Fibroblast of skin of left quadriceps (primary cell): ENCODE measurements around the gene NAV1.
"Not testable (repeated sequence)": the region's sequence is repeated elsewhere in the genome, so short reads cannot be mapped to it uniquely, and the experiment has no call there.

ENCODE experiments used
- DNase-seq, 2 experiments: peaks; one replicate each; pipeline ENCODE4 v3.0.0-alpha.2; 2013; ENCODE audit warnings: low read depth in 2 of 2

NAV1 gene, protein sequence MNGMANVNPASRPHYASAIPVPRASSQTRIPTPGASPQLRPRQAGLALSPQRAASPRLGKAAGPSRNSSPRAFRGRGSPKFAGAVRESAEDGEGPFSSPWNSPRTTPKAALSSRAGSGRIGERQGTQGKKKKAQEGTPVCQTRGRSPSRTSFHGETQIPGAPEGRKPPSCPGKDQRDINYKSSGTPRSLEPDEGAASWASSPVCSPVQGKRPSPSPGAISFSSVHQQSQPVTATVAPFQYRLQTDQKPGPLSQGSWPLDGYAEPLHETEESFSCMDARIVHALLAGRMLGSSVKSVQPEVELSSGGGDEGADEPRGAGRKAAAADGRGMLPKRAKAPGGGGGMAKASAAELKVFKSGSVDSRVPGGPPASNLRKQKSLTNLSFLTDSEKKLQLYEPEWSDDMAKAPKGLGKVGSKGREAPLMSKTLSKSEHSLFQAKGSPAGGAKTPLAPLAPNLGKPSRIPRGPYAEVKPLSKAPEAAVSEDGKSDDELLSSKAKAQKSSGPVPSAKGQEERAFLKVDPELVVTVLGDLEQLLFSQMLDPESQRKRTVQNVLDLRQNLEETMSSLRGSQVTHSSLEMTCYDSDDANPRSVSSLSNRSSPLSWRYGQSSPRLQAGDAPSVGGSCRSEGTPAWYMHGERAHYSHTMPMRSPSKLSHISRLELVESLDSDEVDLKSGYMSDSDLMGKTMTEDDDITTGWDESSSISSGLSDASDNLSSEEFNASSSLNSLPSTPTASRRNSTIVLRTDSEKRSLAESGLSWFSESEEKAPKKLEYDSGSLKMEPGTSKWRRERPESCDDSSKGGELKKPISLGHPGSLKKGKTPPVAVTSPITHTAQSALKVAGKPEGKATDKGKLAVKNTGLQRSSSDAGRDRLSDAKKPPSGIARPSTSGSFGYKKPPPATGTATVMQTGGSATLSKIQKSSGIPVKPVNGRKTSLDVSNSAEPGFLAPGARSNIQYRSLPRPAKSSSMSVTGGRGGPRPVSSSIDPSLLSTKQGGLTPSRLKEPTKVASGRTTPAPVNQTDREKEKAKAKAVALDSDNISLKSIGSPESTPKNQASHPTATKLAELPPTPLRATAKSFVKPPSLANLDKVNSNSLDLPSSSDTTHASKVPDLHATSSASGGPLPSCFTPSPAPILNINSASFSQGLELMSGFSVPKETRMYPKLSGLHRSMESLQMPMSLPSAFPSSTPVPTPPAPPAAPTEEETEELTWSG (N-terminal part only)

DNA sequence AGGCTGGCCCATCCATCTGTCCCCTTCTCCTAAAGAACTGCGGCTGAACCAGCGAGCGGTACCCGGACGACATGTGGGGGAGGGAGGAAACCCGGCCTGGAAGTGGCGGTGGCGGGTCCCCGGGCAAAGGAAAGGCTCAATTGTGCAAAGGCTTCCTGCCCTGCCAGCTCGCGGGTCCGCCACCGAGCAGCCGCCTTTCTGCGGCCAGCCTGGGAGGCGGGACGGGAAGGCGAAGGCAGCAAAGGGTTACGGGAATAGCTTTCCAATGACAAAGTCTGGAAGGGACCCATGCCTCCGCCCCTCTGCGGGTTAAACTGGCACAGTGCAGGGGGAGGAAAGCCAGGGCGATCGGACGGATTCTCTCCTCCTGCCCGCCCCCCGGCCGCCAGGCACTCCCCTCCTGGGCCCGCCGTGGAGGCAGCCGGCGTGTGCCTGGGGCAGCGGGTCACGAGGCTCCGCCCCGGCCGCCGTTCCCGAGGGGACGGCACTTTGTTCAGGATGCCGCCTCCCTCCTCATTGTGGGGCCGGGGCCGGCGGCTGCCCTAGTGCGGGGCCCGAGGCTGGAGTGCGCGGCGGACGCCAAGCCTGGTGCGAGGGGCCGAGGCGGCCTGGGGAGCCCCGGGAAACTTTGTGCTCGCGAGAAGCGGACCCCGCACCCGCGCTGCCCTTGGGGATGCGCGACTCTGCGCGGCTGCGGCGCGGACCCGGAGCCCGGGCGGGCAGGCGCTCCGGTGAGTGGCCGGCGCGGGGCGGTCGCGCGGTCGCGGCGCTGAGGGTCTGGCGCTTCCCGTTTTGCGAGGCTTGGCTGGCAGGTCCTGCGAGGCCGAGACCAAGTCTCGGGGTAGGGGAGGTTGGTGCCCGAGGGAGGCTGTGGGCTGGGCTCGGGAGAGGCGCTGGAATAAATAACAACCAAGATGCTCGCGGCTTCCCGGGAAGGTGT, at the start of gene NAV1:
Gene NAV1 (plus strand): TSS at position 516 of the 940 bp plus-strand sequence. CDS start 83,758 bp downstream, outside the sequence.
- DNase-seq, result peak; percentile 52 to 64

DNA sequence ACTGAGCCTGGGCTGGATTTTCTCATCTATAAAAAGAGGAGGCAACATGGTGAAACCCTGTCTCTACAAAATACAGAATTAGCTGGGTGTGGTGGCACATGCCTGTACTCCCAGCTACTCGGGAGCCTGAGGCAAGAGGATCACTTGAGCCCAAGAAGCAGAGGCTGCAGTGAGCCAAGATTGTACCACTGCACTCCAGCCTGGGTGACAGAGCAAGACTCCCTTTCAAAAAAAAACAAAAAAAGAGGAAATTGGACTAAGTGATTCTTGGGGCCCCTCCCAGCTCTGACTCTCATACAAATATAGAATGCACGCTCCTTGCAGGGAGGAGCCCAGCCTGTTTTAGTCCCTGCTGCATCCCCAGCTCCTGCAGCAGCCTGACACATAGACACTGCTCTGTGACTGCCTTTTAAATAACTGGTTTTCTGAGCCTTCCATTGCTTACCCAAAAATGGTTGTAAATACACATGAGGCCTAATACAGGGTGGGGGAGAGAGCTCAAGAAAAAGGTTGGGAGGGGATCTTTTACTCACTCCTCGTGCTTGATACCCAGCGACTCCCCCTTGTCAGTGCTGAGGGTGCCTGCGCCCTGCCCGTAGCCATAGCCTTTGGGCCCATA, 49.2 kb upstream of the NAV1 start:
- no peak for DNase-seq

DNA sequence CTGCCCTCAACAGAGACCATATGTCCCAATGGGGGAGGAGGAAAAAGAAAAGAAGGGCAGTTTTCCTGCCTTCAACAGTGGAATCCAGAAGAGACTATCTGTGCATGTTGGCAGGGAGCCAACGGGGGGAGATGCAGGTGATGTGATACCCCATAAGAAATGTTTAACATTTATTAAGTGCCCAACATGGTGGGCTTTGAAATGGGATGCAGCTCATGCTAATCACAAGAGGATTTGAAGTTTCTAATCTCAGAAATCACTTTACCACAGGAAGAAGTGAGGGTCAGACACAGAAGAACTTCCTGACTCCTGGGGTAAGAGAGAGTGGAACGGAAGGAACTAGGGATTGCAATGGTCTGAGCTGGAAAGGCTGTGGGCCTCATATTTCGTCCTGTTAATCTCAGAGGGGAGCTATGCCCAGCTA, 48.2 kb upstream of the NAV1 start:
- DNase-seq, result no peak

DNA sequence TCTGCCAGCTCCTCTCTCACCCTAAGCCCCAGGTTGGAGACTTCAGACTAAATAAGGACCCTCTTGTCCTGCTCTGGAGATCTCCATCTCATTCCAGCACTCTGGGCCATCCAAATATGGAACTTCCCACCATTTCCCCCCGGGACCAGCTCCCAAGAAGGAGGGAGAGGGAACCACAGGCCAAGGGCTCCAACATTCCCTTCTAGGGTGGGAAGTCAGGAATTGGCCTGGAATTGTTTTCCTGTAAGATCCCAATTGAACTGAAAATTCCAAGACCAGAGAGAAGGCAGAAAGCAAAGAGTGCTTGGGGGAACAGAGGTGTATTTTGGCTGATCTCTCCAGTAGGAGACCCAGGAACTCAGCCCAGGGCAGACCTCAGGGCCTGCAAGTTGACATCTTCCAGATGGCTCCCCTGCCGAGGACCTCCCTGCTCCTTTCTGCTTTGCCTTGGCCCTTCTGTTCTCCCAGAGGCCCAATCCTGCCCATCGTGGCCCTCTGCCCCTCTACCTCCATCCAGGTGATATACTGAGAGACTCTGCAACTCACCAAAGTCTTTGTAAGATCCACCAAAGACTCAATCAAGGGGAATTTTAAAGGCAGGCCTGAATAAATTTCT, 46.9 kb upstream of the NAV1 start:
- no peak for DNase-seq

DNA sequence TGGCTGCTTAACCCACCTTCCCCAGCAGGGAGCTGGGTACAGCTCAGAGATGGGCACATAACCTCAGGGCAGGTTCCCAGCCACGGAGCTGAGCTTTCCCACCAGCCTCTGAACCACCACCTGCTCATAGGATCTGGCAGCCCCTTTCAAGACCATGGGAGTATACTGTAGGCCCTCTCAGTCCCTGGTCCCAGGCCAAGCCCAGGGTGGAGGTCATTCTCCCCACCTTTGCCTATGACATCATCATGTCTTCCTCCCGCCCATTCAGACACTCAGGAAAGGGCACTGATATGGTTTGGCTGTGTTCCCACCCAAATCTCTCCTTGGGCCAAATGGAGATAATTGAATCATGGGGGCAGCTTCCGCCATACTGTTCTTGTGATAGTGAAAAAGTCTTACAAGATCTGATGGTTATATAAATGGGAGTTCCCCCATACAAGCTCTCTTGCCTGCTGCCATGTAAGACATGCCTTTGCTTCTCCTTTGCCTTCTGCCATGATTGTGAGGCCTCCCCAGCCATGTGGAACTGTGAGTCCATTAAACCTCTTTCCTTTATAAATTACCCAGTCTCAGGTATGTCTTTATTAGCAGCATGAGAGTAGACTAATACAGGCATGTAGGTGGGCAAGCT, 45.8 kb upstream of the NAV1 start:
- DNase-seq, result not testable (repeated sequence)

DNA sequence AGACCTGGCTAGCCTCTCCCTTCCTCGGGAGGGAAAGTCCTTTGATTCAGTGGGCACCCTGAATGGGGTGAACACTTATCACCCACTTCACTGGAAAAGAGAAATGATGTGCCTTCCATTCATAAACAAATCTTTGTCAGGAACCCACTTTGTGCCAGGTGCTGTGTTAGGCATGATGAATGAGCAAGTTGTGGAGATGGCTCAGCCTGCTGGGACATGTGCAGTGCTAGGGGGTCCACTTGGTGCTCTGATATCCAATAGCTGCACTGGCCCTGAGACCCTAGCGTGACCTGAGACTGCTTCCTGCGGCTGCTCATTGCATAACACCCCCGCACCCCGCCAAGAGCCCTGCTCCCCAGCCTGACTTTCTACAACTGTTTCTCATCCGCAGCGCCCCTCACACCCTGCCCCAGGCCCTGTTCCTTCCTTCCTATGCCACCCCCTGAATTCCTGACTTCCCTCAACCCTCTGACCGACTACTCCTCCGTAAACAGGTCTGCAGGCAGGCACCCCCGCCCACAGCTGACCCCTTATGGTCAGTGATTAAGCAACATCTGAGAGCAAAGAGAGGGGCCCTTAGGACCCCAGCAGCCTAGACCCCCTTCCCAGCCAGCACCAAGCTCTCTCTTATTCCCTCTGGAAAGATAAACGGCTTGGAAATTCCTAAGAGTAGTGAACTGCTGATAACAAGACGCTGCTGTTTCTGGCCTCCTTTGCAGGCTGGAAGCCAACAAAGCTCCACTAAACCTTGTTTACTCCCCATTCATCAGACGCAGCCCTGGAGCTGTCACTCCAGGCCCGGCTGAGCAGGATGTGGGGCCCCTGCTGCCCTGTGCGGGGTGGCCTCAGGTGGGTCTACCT, 44.9 kb upstream of the NAV1 start:
- no peak for DNase-seq

DNA sequence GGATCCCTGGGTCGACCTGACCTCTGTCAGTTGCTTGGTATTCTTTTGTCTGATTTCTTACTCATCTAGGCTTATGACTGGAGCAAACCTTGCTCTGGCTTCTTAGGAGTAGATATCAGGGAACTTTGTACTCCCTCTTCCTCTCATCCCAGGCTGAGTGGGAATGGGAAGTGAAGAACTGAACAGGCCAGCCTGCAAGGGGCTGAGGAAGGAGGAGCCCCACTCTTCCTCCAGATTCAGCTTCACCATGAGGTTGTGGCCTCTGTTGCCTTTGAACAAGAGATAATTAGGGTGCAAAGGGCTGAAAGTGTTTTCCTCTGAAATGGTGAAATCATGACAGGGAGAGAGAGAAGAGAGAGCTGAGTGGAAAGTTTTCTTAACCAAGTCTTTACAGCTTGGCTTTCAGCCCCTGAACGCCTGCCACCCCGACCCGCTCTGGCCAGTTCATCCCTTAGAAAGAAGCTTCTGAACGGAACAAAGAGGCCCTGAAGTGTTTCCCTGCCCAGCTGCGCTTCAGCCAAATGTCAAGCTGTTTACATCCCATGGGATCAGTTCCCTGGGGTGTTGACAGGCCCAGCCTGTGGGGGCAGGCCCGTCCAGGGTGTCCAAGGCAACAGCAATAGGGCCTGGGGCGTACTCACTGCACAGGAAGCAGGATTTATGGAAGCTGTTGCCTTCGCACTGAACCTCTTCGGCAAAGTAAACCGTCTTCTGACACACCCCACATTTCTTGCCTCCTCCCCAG, 43.2 kb upstream of the NAV1 start:
- DNase-seq, result no peak

DNA sequence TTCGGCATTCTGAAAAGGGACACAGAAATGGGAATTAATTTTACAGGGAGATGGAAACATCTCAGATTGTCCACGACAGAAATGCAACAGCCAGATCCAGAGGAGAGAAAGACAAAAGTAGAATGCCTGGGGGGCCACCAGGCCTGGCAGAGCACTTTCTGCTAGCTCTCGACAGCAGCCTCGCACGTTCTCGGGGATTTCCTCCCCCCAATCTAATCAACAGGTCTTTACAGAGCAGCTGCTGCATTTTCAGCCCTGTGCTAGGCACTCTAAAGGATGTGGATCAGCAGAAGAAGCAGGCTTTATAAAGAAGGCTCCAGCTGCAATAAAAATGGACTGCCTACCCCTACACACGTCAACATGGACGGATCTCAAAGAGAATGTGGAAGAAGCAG, 42.6 kb upstream of the NAV1 start:
- DNase-seq, result no peak

DNA sequence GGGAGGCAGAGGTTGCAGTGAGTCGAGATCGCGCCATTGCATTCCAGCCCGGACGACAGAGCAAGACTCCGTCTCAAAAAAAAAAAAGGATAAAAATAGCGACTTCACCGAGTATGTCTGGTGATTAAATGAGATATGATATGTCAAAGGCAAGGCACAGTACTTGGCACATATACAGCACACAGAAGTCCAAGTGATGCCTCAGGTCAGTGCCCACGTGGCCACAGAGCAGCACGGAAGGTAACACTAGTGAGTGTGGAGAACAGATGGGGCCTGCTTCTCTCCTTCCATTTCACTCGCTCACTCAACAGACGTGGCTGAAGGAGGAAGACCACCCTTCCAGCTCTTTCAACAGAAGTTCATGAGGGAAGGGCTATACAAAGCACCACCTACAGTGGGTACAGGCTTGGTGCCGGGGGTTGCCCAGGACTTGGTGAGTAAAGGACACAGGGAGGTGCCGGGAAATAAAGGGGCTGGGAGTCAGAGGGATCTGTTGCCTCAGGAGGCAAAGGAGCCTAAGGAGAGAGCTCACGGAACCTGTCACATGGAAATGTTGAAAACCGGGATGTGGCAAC, 40.9 kb upstream of the NAV1 start:
- DNase-seq, result no peak

DNA sequence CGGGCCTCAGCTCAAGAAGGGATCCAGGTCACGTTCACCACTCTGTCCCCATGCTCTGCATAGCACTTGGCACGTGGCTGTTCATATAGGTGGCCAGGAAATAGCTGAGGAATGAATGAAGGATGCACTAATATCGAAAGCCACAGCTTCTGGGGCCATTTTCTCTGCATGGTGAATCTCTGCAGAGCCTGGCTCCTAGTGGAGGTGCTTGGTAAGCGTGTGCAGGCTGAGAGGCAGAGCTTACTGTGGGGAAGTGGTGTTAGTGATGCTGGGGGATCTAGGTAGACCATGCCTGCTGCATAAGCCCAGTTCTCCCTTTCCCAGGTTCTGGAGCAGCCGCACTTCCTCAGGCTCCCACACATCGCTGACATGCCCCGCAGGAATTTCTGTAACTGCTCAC, 40.3 kb upstream of the NAV1 start:
- no peak for DNase-seq

DNA sequence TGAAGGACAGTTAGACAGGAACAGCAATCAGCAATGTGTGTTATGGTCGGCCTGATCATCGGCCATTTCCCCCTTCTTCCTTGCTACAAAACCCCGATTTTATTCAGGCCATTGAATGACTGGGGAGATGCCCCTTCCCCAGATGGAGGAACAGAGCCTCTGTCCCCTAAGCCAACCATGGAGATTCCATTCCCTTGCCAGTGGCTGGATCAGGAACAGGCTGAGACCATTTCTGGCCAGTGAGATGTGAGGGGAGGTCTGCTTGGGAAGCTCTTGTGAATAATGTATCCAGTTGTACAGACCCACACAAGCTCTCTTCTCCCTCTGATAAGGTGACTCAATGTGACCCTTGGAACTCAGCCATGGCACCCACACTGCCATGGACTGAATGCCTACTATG, 39.7 kb upstream of the NAV1 start:
- DNase-seq, result no peak

DNA sequence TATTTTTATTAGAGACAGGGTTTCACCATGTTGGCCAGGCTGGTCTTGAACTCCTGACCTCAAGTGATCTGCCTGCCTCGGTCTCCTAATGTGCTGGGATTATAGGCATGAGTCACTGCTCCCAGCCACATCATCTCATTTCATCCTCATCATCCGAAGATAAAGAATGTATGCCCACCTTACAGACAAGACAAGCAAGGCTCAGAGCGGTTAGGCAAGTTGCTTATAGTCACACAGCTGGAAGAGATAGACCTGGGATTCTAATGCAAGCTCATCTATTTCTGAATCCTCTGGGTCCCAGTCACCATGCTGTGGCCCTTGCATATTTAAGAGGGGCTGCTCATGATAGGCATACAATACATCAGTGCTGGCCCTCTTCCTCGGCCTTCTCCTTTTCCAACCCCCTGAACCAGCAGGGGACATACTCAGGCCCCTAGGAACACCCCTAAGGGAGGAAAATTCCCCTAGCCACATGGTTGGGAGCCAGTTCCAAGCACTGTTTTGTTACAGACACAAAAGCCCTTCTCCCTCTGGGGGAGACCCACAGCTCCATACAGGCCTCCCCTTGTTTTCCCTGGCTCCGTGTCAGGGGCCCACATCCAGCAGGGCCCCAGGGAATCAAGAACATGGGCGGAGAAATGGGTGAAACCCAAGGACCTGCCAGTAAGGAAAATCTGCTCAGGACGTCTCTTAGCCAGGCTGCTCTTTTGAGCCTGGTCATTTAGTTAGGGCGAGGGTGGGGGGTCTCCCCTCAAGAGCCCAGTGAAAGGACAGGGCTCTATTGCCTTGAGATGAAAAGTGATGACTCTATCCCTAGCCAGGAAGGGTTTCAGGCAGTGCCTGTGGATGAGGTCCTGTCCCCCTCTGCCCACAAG, 38.9 kb upstream of the NAV1 start:
- no peak for DNase-seq

DNA sequence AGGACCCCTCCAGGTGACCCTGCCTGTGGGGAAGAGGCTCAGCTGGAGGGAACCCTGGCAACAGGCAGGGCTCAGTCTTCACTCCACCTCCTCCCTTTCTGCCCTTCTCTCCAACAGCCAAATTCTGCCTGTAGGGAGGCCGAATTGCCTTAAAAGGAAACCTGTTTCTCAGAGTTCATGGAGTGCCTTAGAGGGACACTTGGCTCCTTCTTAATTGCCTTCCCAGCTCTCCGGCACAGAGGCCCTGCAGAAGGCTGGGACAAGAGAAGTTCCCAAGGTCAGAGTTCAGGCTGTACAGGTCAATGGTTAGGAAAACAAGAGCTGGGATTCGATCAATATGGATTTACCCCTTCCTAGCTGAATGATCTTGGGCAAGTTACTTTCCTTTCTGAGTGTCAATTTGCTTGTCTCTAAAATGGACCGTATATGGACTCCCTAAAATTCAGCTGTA, 38.2 kb upstream of the NAV1 start:
- no peak for DNase-seq

DNA sequence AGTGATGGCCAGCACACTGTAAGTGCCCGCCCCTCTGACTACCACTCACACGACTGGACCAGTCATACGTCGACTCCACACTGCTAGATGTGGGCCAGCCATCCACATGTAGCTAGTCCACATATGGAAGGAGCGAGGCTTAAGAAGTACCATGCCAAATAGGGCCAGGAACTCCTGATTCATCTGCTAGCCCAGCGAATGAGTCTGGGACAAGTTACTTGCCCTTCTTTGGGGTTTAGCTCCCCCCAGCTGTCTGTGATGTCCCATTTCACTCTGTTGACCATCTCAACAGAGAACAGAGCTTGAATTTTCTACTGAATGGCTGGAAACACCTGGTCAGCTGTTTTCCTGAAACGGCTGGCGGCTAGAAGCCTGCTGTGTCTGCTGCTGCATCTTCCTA, 37.8 kb upstream of the NAV1 start:
- peak in 1 of 2 experiments; percentile 35 for DNase-seq

DNA sequence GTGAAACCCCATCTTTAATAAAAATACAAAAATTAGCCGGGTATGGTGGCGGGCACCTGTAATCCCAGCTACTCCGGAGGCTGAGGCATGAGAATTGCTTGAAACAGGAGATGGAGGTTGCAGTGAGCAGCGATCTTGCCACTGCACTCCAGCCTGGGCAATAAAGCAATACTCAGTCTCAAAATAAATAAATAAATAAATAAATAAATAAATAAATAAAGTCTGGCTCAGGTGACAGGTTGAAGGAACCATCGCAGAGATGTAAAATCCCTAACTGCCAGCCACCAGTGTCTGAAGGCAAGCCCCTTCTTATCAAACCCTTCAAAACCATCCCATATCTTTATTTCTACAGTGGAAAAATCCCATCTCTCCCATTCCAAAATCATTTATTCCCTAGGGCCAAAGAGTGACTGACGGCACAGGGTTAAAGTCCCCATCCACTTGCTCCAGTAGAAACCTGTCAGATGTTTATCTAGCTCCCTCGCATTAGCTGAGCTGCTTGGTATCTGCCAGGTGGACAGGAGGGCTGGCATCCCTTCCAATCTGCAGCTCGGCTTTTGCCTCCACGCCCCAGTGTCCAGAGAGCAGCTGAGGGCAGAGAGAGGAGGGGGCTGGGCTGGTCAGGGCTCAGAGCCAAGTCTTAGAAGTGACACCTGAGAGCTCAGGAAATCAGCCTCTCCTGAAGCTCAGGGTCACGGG, 37.0 kb upstream of the NAV1 start:
- DNase-seq, result no peak

DNA sequence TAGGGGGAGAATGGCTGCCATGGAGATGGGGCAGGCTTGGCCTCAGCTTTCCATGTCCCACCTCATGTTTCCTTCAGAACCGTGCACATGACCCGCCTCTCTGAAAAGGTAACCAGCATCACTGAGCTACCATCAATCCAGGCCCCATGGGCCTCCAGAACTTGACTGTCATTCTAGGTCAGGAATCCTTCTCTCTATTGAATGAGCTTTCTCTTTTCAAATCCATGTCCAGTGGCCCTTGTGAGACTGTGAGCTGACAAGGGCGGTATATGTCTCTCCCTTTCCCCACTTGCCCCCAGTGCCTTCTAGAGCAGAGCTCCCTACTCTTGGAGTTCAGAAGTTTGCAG, 36.4 kb upstream of the NAV1 start:
- no peak for DNase-seq
